ENCODE results near the gene TP73. TPM values are rescaled to one million over a fixed set of nuclear protein-coding genes. Genes with fewer than 3 reads are reported as not detected.
A peak's percentile ranks its signal among the peaks of the same experiment; 100 is the strongest.
"Not testable (repeated sequence)": the region's sequence is repeated elsewhere in the genome, so short reads cannot be mapped to it uniquely, and the experiment has no call there.

TP73 gene
- total and polyA plus RNA-seq, 4 experiments from 2014 or later, result 0.15 to 0.17 TPM; not detected in 2

- H3K9me3 Mint-ChIP-seq, result no peaks in the 10 kb centered on the region
- Histone ChIP-seq H3K27me3 (ENCODE audit: insufficient read depth, low read length) (no peaks in the 10 kb centered on the region), H3K27ac (ENCODE audit: low read depth, low read length) (no peak overlapping the region), H3K4me3 (ENCODE audit: low read length in 2 of 2) (peak overlapping the region in 1 of 2 donors; percentile 57), H3K9me3 (ENCODE audit: control insufficient read depth in 1 of 2, low read length in 2 of 2) (no peaks in the 10 kb centered on the region), H3K4me1 (ENCODE audit: insufficient read depth, low read length) (peaks cover 17% of the 10 kb centered on the region), H3K36me3 (ENCODE audit: insufficient read depth, low read length) (no peaks in the 10 kb centered on the region)
- peak overlapping the region in 5 of 7 donors; percentile 12 to 85 (median 58) for H3K27ac Mint-ChIP-seq
- intact Hi-C loops (cut with micrococcal nuclease), result loop anchor here (1.0 kb wide), 2 partner anchors 24 to 48 kb away; partner anchors contain the start of genes LRRC47 and SMIM1
- H3K27me3 Mint-ChIP-seq, result no peaks in the 10 kb centered on the region
- peaks cover 21 to 41% (median 32%) of the 10 kb centered on the region in 4 donors for H3K4me1 Mint-ChIP-seq
- POLR2A ChIA-PET (ENCODE audit: partially characterized antibody), result interaction anchor here (0.6 kb wide), 1 partner anchor 19 kb away, joined by 3 read pairs; no protein-coding TSS in a partner anchor
- peak overlapping the region; percentile 48 to 77 (median 73) for H3K4me3 Mint-ChIP-seq
- DNase-seq, result no peak
- peaks cover 4 to 10% of the 10 kb centered on the region in 2 donors for H3K36me3 Mint-ChIP-seq
- CTCF ChIA-PET (ENCODE audit: partially characterized antibody), result no interaction called here
Observed at GRCh38 chr1:3747903-3748302, 95.6 kb downstream of the TP73 start.

GRCh38 chr1:3748316-3748900, 96.1 kb downstream of the TP73 start:
- H3K9me3 Mint-ChIP-seq; H3K36me3 ChIP-seq (ENCODE audit: insufficient read depth, low read length); H3K27me3 Mint-ChIP-seq; H3K36me3 Mint-ChIP-seq; H3K27me3 ChIP-seq (ENCODE audit: insufficient read depth, low read length); POLR2A ChIA-PET (ENCODE audit: partially characterized antibody); DNase-seq; intact Hi-C loops (cut with micrococcal nuclease); H3K27ac ChIP-seq (ENCODE audit: low read depth, low read length); H3K4me3 ChIP-seq (ENCODE audit: low read length in 2 of 2); H3K9me3 ChIP-seq (ENCODE audit: control insufficient read depth in 1 of 2, low read length in 2 of 2): not testable (repeated sequence)
- Mint-ChIP-seq H3K4me3 (peak overlapping the region in 7 of 8 donors; percentile 31 to 77 (median 72)), H3K4me1 (peaks cover 18 to 37% (median 30%) of the 10 kb centered on the region in 4 donors), H3K27ac (peak overlapping the region in 3 of 7 donors; percentile 42 to 72 (median 58))
- peaks cover 17% of the 10 kb centered on the region for H3K4me1 ChIP-seq (ENCODE audit: insufficient read depth, low read length)
- CTCF ChIA-PET (ENCODE audit: partially characterized antibody), result interaction anchor here (1.0 kb wide), 1 partner anchor 9 kb away, joined by 3 read pairs; no protein-coding TSS in a partner anchor

GRCh38 chr1:3749512-3749911, 97.2 kb downstream of the TP73 start:
- no peaks in the 10 kb centered on the region for H3K9me3 Mint-ChIP-seq
- Histone ChIP-seq H3K27me3 (ENCODE audit: insufficient read depth, low read length) (no peaks in the 10 kb centered on the region), H3K9me3 (ENCODE audit: control insufficient read depth in 1 of 2, low read length in 2 of 2) (no peaks in the 10 kb centered on the region), H3K36me3 (ENCODE audit: insufficient read depth, low read length) (no peaks in the 10 kb centered on the region), H3K4me1 (ENCODE audit: insufficient read depth, low read length) (peaks cover 17% of the 10 kb centered on the region), H3K27ac (ENCODE audit: low read depth, low read length) (no peak overlapping the region), H3K4me3 (ENCODE audit: low read length in 2 of 2) (no peak overlapping the region)
- no peak for DNase-seq
- intact Hi-C loops (cut with micrococcal nuclease), result no loop called here
- no peaks in the 10 kb centered on the region for H3K27me3 Mint-ChIP-seq
- peaks cover 0 to 6% of the 10 kb centered on the region in 2 donors for H3K36me3 Mint-ChIP-seq
- ChIA-PET CTCF (ENCODE audit: partially characterized antibody) (interaction anchor here (1.0 kb wide), 1 partner anchor 8 kb away, joined by 3 read pairs; no protein-coding TSS in a partner anchor), POLR2A (ENCODE audit: partially characterized antibody) (no interaction called here)
- H3K4me3 Mint-ChIP-seq, result no peak overlapping the region
- H3K27ac Mint-ChIP-seq, result no peak overlapping the region
- H3K4me1 Mint-ChIP-seq, result peaks cover 18 to 35% (median 29%) of the 10 kb centered on the region in 4 donors

GRCh38 chr1:3750741-3751140, 98.4 kb downstream of the TP73 start:
- H3K4me1 Mint-ChIP-seq, result peaks cover 13 to 23% (median 19%) of the 10 kb centered on the region in 4 donors
- Histone ChIP-seq H3K4me3 (ENCODE audit: low read length in 2 of 2) (no peak overlapping the region), H3K36me3 (ENCODE audit: insufficient read depth, low read length) (no peaks in the 10 kb centered on the region), H3K27me3 (ENCODE audit: insufficient read depth, low read length) (no peaks in the 10 kb centered on the region), H3K27ac (ENCODE audit: low read depth, low read length) (no peak overlapping the region), H3K9me3 (ENCODE audit: control insufficient read depth in 1 of 2, low read length in 2 of 2) (no peaks in the 10 kb centered on the region), H3K4me1 (ENCODE audit: insufficient read depth, low read length) (peaks cover 14% of the 10 kb centered on the region)
- no peak for DNase-seq
- ChIA-PET POLR2A (ENCODE audit: partially characterized antibody) (no interaction called here), CTCF (ENCODE audit: partially characterized antibody) (no interaction called here)
- no peak overlapping the region for H3K4me3 Mint-ChIP-seq
- no peaks in the 10 kb centered on the region for H3K9me3 Mint-ChIP-seq
- no peak overlapping the region for H3K27ac Mint-ChIP-seq
- H3K36me3 Mint-ChIP-seq, result no peaks in the 10 kb centered on the region
- peaks cover 0 to 1% of the 10 kb centered on the region in 2 donors for H3K27me3 Mint-ChIP-seq
- intact Hi-C loops (cut with micrococcal nuclease), result no loop called here

GRCh38 chr1:3752400-3752945, 100.2 kb downstream of the TP73 start, which contains the start of gene CCDC27:
CCDC27 (plus strand) TSS chr1:3752450; CDS start chr1:3752482, 32 bp downstream.
- Mint-ChIP-seq H3K36me3 (no peaks in the 10 kb centered on the region), H3K27me3 (peaks cover 0 to 1% of the 10 kb centered on the region in 2 donors), H3K4me1 (peaks cover 6 to 16% (median 10%) of the 10 kb centered on the region in 4 donors), H3K4me3 (no peak within 1 kb of the TSS), H3K27ac (no peak within 1 kb of the TSS), H3K9me3 (no peaks in the 10 kb centered on the region)
- peaks cover 9% of the 10 kb centered on the region for H3K4me1 ChIP-seq (ENCODE audit: insufficient read depth, low read length)
- H3K4me3 ChIP-seq (ENCODE audit: low read length in 2 of 2), result no peak within 1 kb of the TSS
- no peaks in the 10 kb centered on the region for H3K9me3 ChIP-seq (ENCODE audit: control insufficient read depth in 1 of 2, low read length in 2 of 2)
- DNase-seq, result no peak
- no peaks in the 10 kb centered on the region for H3K36me3 ChIP-seq (ENCODE audit: insufficient read depth, low read length)
- H3K27me3 ChIP-seq (ENCODE audit: insufficient read depth, low read length), result no peaks in the 10 kb centered on the region
- H3K27ac ChIP-seq (ENCODE audit: low read depth, low read length), result no peak within 1 kb of the TSS
- ChIA-PET CTCF (ENCODE audit: partially characterized antibody) (no interaction called here), POLR2A (ENCODE audit: partially characterized antibody) (interaction anchor here (0.8 kb wide), 1 partner anchor 13 kb away, joined by 3 read pairs; no protein-coding TSS in a partner anchor)
- intact Hi-C loops (cut with micrococcal nuclease), result no loop called here

- Mint-ChIP-seq H3K4me3 (no peak overlapping the region), H3K27ac (no peak overlapping the region), H3K4me1 (peaks cover 0 to 3% (median 0%) of the 10 kb centered on the region in 4 donors), H3K9me3 (no peaks in the 10 kb centered on the region), H3K36me3 (no peaks in the 10 kb centered on the region), H3K27me3 (peaks cover 1 to 2% of the 10 kb centered on the region in 2 donors)
- no peak overlapping the region for H3K27ac ChIP-seq (ENCODE audit: low read depth, low read length)
- CTCF ChIA-PET (ENCODE audit: partially characterized antibody), result no interaction called here
- intact Hi-C loops (cut with micrococcal nuclease), result no loop called here
- no peaks in the 10 kb centered on the region for H3K27me3 ChIP-seq (ENCODE audit: insufficient read depth, low read length)
- H3K9me3 ChIP-seq (ENCODE audit: control insufficient read depth in 1 of 2, low read length in 2 of 2), result no peaks in the 10 kb centered on the region
- H3K4me1 ChIP-seq (ENCODE audit: insufficient read depth, low read length), result no peaks in the 10 kb centered on the region
- POLR2A ChIA-PET (ENCODE audit: partially characterized antibody), result interaction anchor here (0.7 kb wide), 1 partner anchor 42 kb away, joined by 3 read pairs; the partner anchor contains the start of gene LRRC47
- no peak overlapping the region for H3K4me3 ChIP-seq (ENCODE audit: low read length in 2 of 2)
- no peaks in the 10 kb centered on the region for H3K36me3 ChIP-seq (ENCODE audit: insufficient read depth, low read length)
- no peak for DNase-seq
Observed at GRCh38 chr1:3753656-3754454, 101.5 kb downstream of the TP73 start.

- CTCF ChIA-PET (ENCODE audit: partially characterized antibody), result interaction anchor here (1.4 kb wide), 1 partner anchor 13 kb away, joined by 4 read pairs; no protein-coding TSS in a partner anchor
- H3K4me3 ChIP-seq (ENCODE audit: low read length in 2 of 2), result no peak overlapping the region
- H3K4me1 ChIP-seq (ENCODE audit: insufficient read depth, low read length), result no peaks in the 10 kb centered on the region
- Mint-ChIP-seq H3K9me3 (peaks cover 0 to 3% (median 0%) of the 10 kb centered on the region in 8 donors), H3K4me3 (no peak overlapping the region), H3K4me1 (no peaks in the 10 kb centered on the region), H3K27ac (no peak overlapping the region), H3K27me3 (peaks cover 10 to 15% of the 10 kb centered on the region in 2 donors), H3K36me3 (no peaks in the 10 kb centered on the region)
- H3K27ac ChIP-seq (ENCODE audit: low read depth, low read length), result no peak overlapping the region
- POLR2A ChIA-PET (ENCODE audit: partially characterized antibody), result no interaction called here
- no peaks in the 10 kb centered on the region for H3K36me3 ChIP-seq (ENCODE audit: insufficient read depth, low read length)
- DNase-seq, result no peak
- no peaks in the 10 kb centered on the region for H3K27me3 ChIP-seq (ENCODE audit: insufficient read depth, low read length)
- H3K9me3 ChIP-seq (ENCODE audit: control insufficient read depth in 1 of 2, low read length in 2 of 2), result no peaks in the 10 kb centered on the region
- intact Hi-C loops (cut with micrococcal nuclease), result no loop called here
Observed at GRCh38 chr1:3756394-3756793, 104.1 kb downstream of the TP73 start.

Measured in CD4-positive, alpha-beta memory T cell (primary cell).